Measurements from ENCODE around the gene C1orf21. TPM values are rescaled to one million over a fixed set of nuclear protein-coding genes. Genes with fewer than 3 reads are reported as not detected.

C1orf21 gene
- total RNA-seq, 1 donor from 2014 or later: 47.6 TPM

DNA sequence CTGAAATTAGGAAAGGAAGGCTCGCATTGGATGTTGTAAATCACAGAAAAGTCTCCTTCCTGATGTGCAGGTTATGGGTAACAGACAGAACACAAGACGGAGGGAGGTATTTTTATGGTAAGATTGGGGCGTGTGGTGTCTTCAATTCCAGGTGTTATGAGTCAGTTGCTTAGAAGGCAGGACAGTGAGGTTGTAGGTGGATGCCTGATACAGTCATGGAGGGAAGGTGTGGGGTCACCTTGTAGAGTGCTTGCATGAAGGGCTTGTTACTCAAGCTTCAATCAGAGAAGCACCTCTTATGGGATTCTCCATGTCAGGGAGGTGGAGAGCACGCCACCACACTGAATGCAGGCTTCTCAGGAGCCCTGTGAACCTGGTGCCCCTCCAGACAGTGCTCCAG, 63.1 kb downstream of the C1orf21 start:
- DNase-seq: no peak

DNA sequence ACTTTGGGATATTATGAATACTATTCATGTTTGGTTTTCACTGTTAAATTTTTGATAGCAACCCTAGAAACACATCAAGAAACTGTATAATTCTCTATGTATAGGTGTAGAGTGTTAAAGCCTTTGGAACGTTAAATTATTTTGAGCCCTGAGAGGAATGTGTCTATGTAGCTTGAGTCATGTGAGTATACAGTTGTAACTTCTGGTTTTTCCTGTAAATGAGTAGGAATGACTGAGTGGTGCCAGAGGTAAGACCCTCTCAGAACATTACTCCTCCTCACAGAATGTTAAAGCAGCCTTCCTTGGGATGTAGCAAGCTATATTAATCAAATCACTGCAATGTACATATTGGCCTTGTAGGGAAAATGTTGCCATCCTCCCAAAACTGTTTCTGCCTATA, 69.0 kb downstream of the C1orf21 start:
- no peak for DNase-seq

DNA sequence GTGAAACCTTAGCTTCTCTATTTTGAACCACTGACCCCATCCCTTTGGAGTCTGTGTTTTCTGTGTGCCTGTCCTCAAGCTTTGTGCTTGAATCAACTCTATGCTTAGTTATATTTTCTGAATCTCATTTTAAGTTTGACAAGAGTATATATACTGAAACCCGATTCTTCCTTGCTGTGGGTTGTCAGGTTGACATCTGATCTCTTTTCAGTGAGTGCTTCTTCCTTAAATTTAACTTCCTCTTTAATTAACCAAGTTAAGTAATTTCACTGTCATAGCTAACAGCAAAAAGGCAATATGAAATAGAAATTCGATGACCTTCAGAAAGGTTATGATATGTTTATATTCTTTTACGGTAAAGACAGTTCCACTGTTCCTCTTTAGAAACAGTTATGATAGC, 69.4 kb downstream of the C1orf21 start:
- DNase-seq: no peak

DNA sequence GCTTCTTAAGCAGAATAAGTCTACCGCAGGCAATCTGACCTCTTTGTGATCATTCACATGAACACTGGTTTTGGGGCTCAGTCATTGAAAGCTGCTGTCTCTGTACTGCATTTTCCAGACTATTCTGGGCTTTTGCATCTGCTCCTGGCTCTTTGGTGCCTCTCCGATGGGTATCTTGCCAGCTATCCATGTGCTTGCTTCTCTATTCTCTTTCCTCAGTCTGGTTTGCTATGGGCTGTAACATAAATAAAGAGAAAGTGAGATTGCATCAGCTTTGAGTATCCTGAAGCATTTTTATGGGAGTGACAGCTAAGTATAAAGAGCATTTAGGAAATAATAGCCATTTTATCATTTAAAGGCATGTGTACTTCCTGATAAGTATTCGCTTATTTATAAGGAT, 70.7 kb downstream of the C1orf21 start:
- peak; percentile 22 for DNase-seq

DNA sequence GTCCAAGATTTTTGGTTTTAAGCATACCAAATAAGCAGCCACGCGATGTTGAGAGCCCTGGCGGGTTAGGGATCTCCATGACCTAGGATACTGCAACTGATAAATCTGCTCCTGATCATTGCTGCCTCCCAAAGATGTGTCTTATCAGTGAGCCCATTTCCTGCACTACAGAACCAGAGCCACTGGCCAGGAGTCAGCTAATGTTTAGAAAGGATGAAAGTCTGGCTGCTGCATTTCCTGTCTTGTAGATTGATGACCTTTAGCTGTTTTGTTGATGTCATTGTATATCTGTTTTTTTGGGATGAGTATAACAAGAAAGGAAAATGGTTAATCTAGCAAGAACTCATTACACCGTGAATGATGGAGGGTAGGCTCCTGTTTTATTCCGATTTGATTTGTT, 74.5 kb downstream of the C1orf21 start:
- DNase-seq: no peak

DNA sequence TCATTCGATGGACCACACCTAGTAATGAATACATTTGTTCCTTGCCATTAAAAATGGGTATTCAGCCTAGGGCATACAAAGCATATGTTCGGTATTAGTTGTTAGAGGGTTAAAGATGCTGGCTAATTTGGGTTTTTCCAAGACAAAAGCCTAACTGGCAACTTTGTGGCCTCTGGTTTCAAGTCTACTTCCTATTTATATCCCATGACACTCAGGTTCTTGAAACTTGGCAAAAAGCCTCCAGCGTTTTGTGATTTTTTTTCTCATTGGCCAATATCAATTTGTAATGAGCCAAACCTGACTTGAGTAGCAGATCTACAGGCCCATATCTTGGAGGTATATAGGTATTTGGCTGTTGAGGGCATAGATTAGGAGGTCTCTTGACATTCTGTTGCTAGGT, 75.3 kb downstream of the C1orf21 start:
- DNase-seq: no peak

DNA sequence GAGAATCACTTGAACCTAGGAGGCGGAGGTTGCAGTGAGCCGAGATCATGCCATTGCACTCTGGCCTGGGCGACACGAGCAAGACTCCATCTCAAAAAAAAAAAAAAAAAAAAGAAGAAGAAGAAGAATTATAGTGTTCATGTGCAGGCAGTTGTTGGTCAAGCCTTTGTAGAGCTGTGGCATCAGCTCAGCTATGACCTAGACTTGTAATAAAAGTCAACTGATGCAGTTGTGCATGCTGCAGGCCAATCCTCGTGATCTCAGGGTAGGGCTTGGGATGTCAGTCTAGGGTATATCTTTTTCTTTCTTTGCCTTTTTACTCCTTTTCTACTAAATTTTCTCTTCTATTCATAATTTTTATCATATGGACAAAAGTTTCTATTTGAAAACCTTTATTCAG, 76.2 kb downstream of the C1orf21 start:
- no peak for DNase-seq

DNA sequence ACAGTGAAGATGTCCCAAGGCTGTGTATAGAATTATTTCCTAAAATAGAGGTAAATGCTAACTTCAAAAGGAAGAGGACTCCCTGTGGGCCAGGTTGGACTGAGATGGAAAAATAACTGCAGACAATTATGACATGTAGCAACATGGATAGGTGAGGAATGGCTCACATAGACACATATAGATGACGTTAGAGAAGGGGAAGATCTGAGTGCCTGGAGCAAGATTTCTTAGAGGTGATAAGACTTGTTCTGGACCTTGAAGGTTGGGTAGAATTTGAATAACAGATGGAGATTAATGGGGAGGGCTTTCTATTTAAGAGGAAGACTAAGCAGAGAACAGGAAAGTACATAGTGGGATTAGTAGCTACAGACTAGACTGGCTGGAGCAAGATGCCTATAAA, 76.9 kb downstream of the C1orf21 start:
- no peak for DNase-seq

DNA sequence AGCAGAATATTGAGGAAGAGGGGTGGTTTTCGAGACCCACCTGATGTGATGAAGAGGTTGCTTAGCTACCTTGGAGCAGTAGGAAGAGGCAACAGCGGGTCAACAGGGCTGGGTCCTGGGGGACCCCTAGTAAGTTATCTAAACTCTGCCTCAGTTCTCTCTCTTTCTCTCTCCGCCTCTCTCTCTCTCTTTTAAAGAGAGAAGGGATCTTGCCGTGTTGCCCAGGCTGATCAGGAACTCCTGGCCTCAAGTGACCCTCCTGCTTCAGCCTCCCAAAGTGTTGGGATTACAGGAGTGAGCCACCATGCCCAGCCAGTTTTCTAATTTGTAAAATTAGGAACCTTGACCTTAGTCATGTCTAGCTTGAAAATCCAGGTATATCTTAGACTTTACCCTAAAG, 77.9 kb downstream of the C1orf21 start:
- no peak for DNase-seq

DNA sequence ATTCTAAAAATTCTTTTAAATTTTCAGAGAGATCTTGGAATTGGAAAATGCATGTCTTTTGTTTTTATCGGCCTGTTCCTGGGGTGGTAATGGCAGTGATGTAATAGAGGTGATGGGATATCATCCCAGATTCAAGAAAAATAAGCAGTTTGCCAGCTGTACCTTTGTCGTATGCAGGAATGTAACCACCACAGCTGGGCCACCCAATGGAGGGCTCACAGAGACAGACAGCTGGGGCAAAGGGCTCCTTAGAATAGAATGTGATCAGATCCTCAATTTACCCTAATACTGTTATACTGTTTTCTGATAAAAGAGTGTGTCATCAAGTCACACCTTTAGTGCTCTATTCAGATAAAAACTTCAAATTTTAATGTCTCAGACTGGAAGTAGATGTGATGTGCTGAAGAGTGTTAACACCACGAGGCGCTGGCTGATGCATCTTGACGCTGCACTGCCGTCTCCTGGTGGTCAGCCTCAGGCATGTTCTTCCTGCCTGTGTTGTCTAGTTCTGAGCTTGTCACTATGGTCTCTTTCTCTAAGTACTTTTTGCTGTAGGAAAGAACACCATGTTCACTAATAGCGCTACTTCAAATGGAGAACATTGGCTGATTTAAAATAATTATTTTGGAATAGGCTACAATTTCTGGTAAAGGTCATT, 78.8 kb downstream of the C1orf21 start:
- no peak for DNase-seq

DNA sequence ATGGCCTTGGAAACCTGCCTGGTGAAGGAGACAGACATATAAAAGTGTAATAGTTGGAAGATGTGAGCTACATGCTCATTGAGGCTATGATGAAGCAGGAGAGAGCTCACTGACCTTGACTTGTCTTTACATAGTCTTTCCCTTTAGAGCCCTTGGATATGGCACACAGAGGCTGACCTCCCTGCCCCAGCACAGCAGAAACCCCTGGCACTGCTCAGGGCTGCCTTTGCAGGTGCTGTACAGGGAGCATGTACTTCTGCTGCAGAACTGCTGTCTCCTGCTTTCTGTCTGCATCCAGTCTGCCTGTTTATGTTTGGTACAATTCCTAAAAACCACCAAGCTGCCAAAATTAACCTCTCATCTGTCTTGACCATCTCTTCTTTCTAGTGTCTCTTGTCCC, 80.5 kb downstream of the C1orf21 start:
- no peak for DNase-seq

DNA sequence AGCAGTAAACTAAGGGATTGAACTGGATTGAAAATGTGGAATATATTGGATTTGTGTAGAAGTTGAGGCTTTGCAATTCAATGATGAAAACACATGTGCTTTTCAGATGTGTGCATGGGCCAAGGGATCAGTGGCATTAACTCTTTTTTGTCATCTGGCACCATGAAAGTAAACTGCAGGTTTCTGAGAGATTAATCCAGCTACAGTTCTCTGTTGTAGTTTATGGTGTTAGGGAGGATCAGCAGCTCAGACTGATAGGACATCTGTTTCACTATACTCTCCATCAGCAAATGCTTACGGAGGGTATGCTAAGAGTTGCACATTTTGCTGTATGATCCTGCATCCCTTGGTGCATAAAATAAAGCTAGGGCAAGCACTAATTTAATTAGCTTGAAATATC, 82.6 kb downstream of the C1orf21 start:
- no peak for DNase-seq

DNA sequence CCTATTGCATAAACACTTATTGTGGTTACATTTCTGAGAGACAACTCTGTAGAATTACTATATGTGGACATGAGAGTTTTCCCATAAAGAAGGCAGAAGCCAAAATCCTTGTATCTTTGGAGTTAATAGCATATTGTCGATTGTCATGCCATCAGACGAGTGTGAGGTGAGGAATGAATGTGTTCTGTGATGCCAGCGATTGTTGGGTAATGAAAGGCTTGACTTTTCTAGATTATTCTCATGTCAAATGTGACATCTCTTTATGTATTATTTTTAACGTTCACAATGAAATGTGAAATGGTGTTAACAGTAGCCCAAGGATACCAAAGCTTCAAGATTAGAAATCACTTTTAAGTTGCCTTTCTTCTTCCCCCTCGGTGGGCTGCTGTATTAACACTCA, 84.9 kb downstream of the C1orf21 start:
- DNase-seq: no peak

DNA sequence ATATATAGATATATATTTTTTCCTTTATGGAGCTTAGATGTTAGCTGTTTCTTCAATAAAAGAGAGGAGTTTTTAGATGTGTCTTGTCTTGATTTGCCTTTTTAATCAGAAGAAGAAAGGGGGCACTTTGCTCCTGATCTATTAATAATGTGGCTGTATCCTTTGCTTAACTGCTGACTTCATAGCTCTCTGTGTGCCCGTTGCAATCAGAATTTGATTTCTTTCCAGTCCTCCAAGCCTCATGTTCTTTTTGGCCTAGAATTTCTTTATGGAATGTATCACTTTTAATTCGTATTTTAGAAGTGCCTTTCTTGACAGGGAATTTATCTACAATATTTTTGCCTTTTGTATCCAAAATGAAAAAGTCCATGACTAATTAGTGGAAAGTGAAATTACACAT, 85.3 kb downstream of the C1orf21 start:
- peak; percentile 48 for DNase-seq

DNA sequence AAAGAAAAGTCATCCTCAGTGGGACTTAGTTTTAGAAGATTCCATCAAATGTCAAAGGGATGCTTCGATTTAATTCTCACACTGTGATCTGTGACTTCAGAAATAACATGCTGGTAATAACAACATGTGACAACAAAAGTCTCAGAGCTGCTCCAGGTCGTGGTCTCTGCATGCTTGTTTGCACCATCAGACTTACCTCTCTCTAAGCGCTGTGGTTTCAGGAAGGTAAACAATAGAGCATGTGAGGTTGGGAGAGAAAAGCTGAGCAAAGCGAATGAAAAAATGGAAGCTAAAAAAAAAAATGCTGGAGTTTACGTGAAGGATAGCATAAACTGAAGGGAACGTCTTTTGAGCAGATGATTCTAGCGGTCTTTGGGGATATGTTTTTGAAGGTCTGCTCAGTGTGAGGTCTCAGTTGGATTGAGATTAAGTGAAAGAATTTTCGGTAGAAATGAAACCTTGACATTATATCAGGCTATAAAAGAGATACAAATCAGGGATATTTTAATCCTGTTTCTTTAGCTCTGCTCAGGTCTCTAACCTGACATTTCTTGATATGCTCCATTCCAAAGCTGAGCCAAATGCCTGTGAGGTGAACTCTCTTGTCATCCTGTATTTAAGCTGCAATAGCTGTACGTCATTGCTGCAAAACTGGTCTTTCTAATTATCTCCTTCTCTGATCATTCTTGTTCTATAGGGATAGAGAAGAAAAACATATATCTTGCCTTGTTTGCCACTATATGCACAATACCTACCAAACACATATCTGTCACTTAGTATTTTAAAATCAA, 86.5 kb downstream of the C1orf21 start:
- DNase-seq: no peak

DNA sequence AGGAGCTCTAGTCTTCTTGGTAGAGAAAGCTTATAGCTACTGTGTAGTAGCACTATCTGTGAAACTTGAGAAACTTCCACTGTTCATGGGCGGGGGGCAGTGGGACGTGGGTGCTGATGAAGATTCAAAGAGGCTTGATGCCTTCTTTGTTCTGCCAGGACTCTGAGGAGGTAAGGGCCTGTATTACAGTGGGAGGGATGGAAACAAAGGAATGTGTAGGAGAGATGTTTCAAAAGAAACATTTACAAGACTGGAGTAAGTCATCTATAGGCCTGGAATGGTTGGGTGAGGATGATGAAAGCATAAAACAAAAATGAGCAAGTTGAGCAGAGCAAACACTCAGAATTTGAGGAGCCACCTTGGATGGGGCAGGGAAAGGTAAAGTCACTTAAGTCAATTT, 89.4 kb downstream of the C1orf21 start:
- DNase-seq: no peak

DNA sequence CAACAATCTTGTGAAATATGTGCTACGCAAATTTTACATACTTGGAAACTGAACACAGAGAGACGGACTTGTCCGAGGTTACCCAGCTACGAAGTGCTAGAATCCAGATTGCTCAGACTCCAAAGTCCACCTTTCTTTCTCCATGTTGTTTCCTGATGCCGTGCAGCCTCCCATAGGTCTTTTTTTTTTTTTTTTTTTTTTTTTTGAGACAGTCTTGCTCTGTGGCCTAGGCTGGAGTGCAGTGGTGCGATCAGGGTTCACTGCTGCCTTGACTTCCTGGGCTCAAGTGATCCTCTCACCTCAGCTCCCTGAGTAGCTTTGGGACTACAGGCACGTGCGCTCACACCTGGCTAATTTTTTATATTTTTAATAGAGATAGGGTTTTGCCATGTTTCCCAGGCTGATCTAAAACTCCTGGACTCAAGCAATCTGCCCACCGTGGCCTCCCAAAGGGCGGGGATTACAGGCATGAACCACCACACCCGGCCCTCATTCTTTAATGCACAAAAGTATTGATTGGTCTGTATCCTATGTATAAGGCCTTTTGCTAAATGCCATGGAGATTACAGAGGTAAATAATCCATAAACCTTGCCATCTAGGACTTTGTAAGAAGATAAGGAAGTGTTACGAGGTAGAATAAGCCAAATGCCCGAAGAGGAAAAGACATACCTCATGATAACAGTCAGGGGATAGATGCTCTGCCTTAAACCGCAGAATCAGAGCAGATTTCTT, 92.8 kb downstream of the C1orf21 start:
- DNase-seq: no peak

DNA sequence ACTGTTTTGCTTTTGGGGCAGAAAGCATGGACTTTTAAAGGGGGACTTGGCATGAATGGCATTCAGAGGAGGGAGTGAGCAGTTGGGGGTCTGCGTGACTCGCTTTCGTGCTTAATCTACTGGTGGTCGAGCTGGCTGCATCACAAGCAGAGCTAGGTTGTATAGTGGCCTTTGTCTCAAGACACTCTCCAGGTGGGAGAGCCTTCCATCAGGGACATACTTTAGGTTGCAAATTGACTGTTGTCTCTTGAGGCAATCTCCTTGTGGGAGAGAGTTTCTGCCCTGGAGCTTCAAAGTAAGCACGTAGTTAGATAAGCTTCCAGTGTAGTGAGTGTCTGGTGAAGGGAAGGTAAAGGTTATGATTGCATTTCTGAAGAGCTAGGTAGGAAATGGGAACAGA, 93.9 kb downstream of the C1orf21 start:
- no peak for DNase-seq

DNA sequence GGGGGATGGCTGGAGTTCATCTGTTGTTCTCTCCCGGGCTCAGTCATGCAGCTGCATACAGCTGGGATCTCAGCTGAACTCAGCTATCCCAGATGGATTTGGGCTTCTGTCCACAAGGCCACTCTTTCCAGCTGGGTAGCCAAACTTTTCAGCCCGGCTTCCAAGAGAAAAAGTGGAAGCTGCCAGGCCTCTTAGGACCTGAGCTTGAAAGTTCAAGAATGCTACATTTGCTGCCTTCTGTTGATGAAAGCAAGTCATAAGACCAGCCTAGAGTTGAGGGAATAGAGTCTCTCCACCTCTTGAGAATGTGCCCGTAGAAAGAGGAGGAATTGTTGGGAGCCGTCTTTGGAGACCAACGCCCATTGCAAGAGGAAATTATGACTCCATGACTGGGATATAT, 95.3 kb downstream of the C1orf21 start:
- DNase-seq: peak; percentile 93

DNA sequence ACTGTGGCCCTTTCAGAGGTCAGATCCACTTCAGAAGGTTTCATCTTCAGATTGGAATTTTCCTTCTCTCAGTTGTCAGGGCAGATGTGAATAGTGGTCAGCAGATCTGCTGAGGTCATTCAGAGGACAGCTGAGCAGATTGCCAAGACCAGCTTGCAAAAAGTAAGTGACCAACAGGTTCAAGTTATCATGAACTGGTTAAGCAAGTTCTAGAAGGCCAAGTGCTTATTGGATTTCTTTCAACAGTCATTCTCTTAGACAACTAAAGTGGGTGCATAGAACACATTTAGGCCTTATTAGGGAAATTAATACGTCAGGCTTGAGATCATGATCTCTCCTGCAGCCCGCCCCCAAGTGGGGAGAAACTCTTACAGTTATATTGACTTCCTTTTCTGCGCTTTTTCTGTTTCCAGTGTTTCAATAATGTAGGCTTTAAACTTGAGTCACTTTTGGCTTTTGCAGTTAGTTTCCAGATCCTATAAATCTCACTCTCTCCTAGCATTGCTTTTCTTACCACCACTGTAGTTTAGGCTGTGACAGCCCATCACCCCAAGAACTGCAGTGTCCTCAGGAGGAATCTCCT, 96.4 kb downstream of the C1orf21 start:
- DNase-seq: peak; percentile 41

DNA sequence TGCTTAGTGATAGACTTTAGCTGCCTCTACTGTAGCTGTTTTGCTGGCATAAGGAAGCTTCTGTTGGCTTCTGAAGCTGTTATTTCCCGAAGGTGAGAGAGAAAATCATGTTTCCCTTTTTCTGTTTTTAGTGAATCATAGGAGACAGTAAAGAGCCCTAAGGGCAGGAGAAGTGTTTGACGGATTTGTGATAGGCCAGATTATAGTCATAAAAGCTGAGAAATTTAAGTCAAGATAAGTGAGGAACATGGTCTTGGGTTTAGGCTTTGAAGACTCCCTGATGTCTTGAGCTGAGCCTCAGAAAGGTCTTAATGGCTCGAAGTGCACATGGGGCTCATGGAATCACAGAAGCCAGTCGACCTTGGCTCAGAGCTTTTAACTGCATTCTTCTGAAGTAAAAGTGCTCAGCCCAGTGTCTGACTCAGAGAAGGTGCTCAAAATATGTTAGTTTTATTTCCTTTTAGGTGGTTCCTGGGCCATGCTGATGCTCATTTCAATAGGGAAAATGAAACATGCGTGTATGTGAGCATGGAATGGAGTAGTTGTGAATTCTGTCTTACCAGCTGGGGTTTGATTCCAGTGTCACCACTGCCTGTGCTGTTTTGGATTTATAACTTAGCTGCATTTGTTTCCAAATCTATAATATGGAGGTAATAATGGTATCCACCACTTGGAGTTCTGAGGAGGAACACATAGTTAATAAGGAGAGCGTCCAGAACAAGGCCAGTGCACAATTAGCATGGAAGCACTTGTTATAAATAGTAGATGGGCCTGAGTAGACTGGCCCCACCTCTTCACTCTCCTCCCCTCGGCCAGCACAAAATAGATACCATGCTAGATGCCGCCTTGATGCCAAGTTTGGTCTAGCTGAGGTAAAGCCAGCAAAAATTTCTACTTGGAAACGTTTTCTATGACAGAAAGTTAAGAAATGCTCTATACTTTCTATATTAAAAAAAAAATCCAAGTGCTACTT, 99.2 kb downstream of the C1orf21 start:
- DNase-seq: no peak

Data from tongue (tissue), 2 donors.